Esophagus mucosa (tissue), 1 donor: ENCODE results near the gene NOM1. TPM values are rescaled to one million over a fixed set of nuclear protein-coding genes. Genes with fewer than 3 reads are reported as not detected.

ENCODE experiments used
- ATAC-seq: fragments of 200-7000 bp; cut with Tn5 transposase; one replicate; pipeline ENCODE4 v1.9.1; 2020
- total RNA-seq: library from RNA; stranded (reverse); gene quantifications from one replicate; pipeline ENCODE4 v1.2.4, GENCODE V29; 2023
- donor health status: DM: yes; HTN: yes; CAD: no.

The NOM1 gene
- total RNA-seq, 1 donor from 2014 or later, result 11.9 TPM

GRCh38 chr7:157016352-157017041 lies 67.0 kb downstream of the NOM1 start:
- no peak for ATAC-seq

- ATAC-seq, result no peak
These were observed 67.6 kb downstream of the NOM1 start for GRCh38 chr7:157017149-157017548.

- no peak for ATAC-seq
These were observed 68.3 kb downstream of the NOM1 start for GRCh38 chr7:157017603-157018327.

- ATAC-seq, result no peak
These were observed 69.0 kb downstream of the NOM1 start for GRCh38 chr7:157018328-157018996.

- peak; percentile 16 for ATAC-seq
These were observed 69.6 kb downstream of the NOM1 start for GRCh38 chr7:157018997-157019608.

- ATAC-seq, result no peak
These were observed 70.4 kb downstream of the NOM1 start for GRCh38 chr7:157019718-157020451.

- no peak for ATAC-seq
These were observed 71.1 kb downstream of the NOM1 start for GRCh38 chr7:157020514-157021070.

GRCh38 chr7:157021071-157021870 lies 71.8 kb downstream of the NOM1 start:
- ATAC-seq, result no peak

GRCh38 chr7:157021871-157022680 lies 72.6 kb downstream of the NOM1 start:
- no peak for ATAC-seq

Other genes with a start within 250 kb of the NOM1 start
- 32.6 TPM for gene LMBR1, start 56.5 kb upstream of the NOM1 start, total RNA-seq
- 0.12 TPM for gene MNX1, start 61.0 kb downstream of the NOM1 start, total RNA-seq
- 44.5 TPM for gene UBE3C, start 189.2 kb downstream of the NOM1 start, total RNA-seq